Psoas muscle (tissue), 8 donors: ENCODE results near the gene PAX2. TPM values are rescaled to one million over a fixed set of nuclear protein-coding genes. Genes with fewer than 3 reads are reported as not detected.

Experiments
- ATAC-seq, 4 donors: fragments of 200-7000 bp; cut with Tn5 transposase; one replicate each; pipeline ENCODE4 v1.9.1; 2020; ENCODE audit warnings: moderate library complexity in 3 of 4, mild to moderate bottlenecking in 2 of 4
- DNase-seq, 2 donors: peaks; one replicate each; pipeline ENCODE4 v3.0.0-alpha.2; 2020
- H3K27ac ChIP-seq: fragments of 200-600 bp; one replicate; pipeline ENCODE4 v1.8.0; 2022
- H3K27me3 ChIP-seq, 3 donors: fragments of 200-600 bp in 1 of 3; one replicate each; pipeline versions ENCODE4 v1.6.1 to v1.8.0; 2013 to 2022; ENCODE audit warnings: low read length in 2 of 3, mild to moderate bottlenecking in 2 of 3, moderate library complexity in 1 of 3; ENCODE audit not compliant: insufficient read depth in 3 of 3
- H3K36me3 ChIP-seq, 2 donors: fragments of 200-600 bp in 1 of 2; one replicate each; pipeline versions ENCODE4 v1.6.1 to v1.8.0; 2013 to 2022; ENCODE audit warnings: low read depth in 1 of 2, mild to moderate bottlenecking in 1 of 2, moderate library complexity in 1 of 2; ENCODE audit not compliant: insufficient read depth in 1 of 2
- H3K4me1 ChIP-seq: fragments of 200-600 bp; one replicate; pipeline ENCODE4 v1.8.0; 2022
- H3K4me3 ChIP-seq: fragments of 200-600 bp; one replicate; pipeline ENCODE4 v1.8.0; 2022; ENCODE audit warnings: mild to moderate bottlenecking
- H3K9me3 ChIP-seq: fragments of 200-600 bp; one replicate; pipeline ENCODE4 v1.8.0; 2022
- WGBS, 3 donors: extraction: QIAGEN DNeasy Blood & Tissue Kit; methylation state at CpG; one replicate each; pipeline versions ENCODE4 v1.1.6 to v1.1.7; 2013; 5-methylcytosine and 5-hydroxymethylcytosine counted together
- intact Hi-C, 2 donors: fragments of 100-400 bp; cut with DNase I; formaldehyde crosslinking; loops; one replicate each; pipeline versions ENCODE4 v1.11.0 to v1.14.2; 2022
- polyA plus RNA-seq, 3 donors: library from polyadenylated mRNA; stranded (reverse); fragments of 200-250 nt; gene quantifications; one replicate each; pipeline ENCODE4 v1.2.3, GENCODE V29; 2013
- total RNA-seq, 4 donors: library from RNA; stranded (reverse); fragmentation: NEBNext Ultra II Directional in 2 of 4; extraction: Animal tissue kit (Norgen Biotek cat#: 25700) in 2 of 4; gene quantifications; one replicate each; pipeline versions ENCODE4 v1.2.1 to v1.2.4, GENCODE V29; 2021 to 2023
- TF ChIP-seq, protein P1 (sequence below): fragments of 200-600 bp; IDR thresholded peaks from one replicate; pipeline ENCODE4 v1.8.0; 2022; ENCODE audit warnings: antibody characterized with exemption
- donor health status: healthy with polysubstance abuse.
- donor health status: DM: no; HTN: no; CAD: no; lungs with moderate emphysema.
- donor health status: Bipolar disorder and iron deficiency.
- donor health status: healthy.
- donor health status: DM: yes; HTN: yes; CAD: no.
- donor health status: DM: no; HTN: no; CAD: no.
- donor health status: DM: no; HTN: no; CAD: no.
- donor health status: DM: yes; HTN: yes; CAD: no.

Gene PAX2
- total and polyA plus RNA-seq, 7 donors: not detected

DNA sequence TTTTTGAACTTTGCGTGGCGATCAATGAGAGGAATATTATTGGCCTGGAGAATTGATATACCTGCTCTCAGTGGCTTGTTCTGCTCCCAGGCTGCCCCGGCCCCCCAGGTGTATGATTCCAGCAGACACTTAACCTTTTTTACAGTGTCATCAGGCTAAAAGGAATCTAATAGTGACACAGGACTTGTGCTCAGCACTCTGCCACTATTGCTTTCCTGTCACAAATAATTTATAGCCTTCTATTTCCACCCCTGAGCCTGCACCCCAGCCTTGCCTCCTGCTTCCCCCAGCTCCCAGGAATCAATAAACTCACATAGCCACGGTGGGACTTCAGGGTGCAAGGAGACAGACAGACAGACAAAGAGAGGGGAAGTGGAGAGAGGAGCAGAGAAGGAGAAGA lies 28.3 kb downstream of the PAX2 start:
- peaks cover 0 to 39% (median 6%) of the 10 kb centered on the region in 3 donors for H3K27me3 ChIP-seq
- no peaks in the 10 kb centered on the region for H3K36me3 ChIP-seq
- ATAC-seq: no peak

GRCh38 chr10:100774223-100774622 lies 28.8 kb downstream of the PAX2 start:
- no peak for ATAC-seq
- intact Hi-C loops: no loop called here
- Histone ChIP-seq H3K27ac (no peak overlapping the region), H3K4me1 (no peaks in the 10 kb centered on the region), H3K36me3 (no peaks in the 10 kb centered on the region), H3K9me3 (no peaks in the 10 kb centered on the region), H3K4me3 (no peak overlapping the region), H3K27me3 (peaks cover 0 to 41% (median 7%) of the 10 kb centered on the region in 3 donors)
- TF ChIP-seq, protein P1, sequence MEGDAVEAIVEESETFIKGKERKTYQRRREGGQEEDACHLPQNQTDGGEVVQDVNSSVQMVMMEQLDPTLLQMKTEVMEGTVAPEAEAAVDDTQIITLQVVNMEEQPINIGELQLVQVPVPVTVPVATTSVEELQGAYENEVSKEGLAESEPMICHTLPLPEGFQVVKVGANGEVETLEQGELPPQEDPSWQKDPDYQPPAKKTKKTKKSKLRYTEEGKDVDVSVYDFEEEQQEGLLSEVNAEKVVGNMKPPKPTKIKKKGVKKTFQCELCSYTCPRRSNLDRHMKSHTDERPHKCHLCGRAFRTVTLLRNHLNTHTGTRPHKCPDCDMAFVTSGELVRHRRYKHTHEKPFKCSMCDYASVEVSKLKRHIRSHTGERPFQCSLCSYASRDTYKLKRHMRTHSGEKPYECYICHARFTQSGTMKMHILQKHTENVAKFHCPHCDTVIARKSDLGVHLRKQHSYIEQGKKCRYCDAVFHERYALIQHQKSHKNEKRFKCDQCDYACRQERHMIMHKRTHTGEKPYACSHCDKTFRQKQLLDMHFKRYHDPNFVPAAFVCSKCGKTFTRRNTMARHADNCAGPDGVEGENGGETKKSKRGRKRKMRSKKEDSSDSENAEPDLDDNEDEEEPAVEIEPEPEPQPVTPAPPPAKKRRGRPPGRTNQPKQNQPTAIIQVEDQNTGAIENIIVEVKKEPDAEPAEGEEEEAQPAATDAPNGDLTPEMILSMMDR: no peak
- WGBS, 3 donors: 75 to 85% (median 79%) methylated on average over 8 of the region's 8 CpGs
- DNase-seq: no peak

More for the DNA sequence above, 28.3 kb downstream of the PAX2 start:
- no peak overlapping the region for H3K27ac ChIP-seq
- H3K9me3 ChIP-seq: no peaks in the 10 kb centered on the region
- TF ChIP-seq, protein P1: no peak
- H3K4me1 ChIP-seq: no peaks in the 10 kb centered on the region
- WGBS, 3 donors: 68 to 78% (median 76%) methylated on average over 4 of the region's 4 CpGs
- H3K4me3 ChIP-seq: no peak overlapping the region
- intact Hi-C loops: no loop called here
- DNase-seq: no peak

DNA sequence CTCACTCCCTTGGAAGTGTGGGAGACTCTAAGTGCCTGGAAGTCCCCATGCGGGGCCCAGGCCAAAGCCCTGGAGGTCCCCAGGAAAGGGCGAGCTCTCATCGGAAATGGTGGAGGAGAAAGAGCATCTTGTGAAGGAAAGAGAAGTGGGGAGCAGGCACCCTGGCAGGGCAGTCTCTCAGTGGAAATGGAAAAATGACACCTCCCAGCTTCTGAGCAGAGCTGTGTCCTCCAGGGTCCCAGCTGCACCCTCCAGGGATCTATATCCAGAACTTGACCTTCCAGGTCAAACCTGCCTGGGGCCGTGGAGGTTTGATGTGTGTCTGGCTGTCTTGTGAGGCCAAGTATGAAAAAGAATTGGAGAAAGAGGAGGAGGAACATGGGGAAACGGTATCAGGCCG lies 29.5 kb downstream of the PAX2 start:
- Histone ChIP-seq H3K4me1 (no peaks in the 10 kb centered on the region), H3K36me3 (no peaks in the 10 kb centered on the region), H3K27ac (no peak overlapping the region), H3K4me3 (no peak overlapping the region), H3K27me3 (peaks cover 0 to 38% (median 7%) of the 10 kb centered on the region in 3 donors), H3K9me3 (no peaks in the 10 kb centered on the region)
- WGBS, 3 donors: 52 to 63% (median 56%) methylated on average over 6 of the region's 6 CpGs
- intact Hi-C loops: no loop called here
- no peak for DNase-seq
- TF ChIP-seq, protein P1: no peak
- no peak for ATAC-seq

DNA sequence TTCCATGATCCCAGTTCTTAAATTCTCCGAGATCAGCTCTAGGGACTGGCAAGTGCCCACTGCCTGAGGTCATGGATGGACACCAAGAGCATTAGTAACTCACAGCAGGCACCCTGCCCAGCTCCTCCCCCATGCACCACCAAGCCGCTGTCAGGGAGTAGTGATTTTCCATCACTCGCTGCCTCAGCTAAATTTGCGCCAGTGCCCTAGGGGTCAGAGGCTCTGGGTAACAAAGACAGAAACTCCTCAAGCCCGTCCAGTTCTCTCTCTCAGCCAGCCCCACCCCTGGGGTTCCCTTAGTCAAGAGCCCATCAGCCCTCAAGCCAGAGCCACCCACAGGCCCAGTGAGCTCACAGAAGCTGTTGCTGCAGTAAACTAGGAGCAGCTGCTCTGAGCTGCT lies 30.0 kb downstream of the PAX2 start:
- H3K36me3 ChIP-seq: no peaks in the 10 kb centered on the region
- peaks cover 0 to 35% (median 7%) of the 10 kb centered on the region in 3 donors for H3K27me3 ChIP-seq
- TF ChIP-seq, protein P1: no peak
- no peaks in the 10 kb centered on the region for H3K9me3 ChIP-seq
- WGBS, 3 donors: 29 to 47% (median 33%) methylated on average over 5 of the region's 5 CpGs
- no peak overlapping the region for H3K4me3 ChIP-seq
- H3K27ac ChIP-seq: no peak overlapping the region
- ATAC-seq (peak in 1 of 4 donors; percentile 27), DNase-seq (peak in 1 of 2 donors; percentile 39)
- intact Hi-C loops: no loop called here
- no peaks in the 10 kb centered on the region for H3K4me1 ChIP-seq

GRCh38 chr10:100775871-100776270 lies 30.5 kb downstream of the PAX2 start:
- H3K27ac ChIP-seq: no peak overlapping the region
- no peak overlapping the region for H3K4me3 ChIP-seq
- WGBS, 3 donors: 73 to 81% (median 75%) methylated on average over 4 of the region's 4 CpGs
- no peaks in the 10 kb centered on the region for H3K36me3 ChIP-seq
- ATAC-seq (no peak), DNase-seq (no peak)
- TF ChIP-seq, protein P1: no peak
- intact Hi-C loops: no loop called here
- H3K27me3 ChIP-seq: peaks cover 0 to 35% (median 7%) of the 10 kb centered on the region in 3 donors
- H3K4me1 ChIP-seq: no peaks in the 10 kb centered on the region
- H3K9me3 ChIP-seq: no peaks in the 10 kb centered on the region
